ENCODE measurements around the gene TRIM66. TPM values are rescaled to one million over a fixed set of nuclear protein-coding genes. Genes with fewer than 3 reads are reported as not detected.

TRIM66 gene
- total RNA-seq, 1 donor from 2014 or later: 5.9 TPM

GRCh38 chr11:8605971-8606563, 76.4 kb downstream of the TRIM66 start:
- TF ChIP-seq CTCF (IDR thresholded peaks at IDR 0.05): no peak
- Mint-ChIP-seq H3K9me3 (ENCODE audit: low read depth) (no peaks in the 10 kb centered on the region), H3K27me3 (ENCODE audit: low read depth) (no peaks in the 10 kb centered on the region), H3K27ac (ENCODE audit: unreplicated experiment) (peak overlapping the region; percentile 79), H3K36me3 (ENCODE audit: low read depth) (no peaks in the 10 kb centered on the region), H3K4me3 (ENCODE audit: unreplicated experiment) (no peak overlapping the region), H3K4me1 (ENCODE audit: low read depth) (peaks cover 30% of the 10 kb centered on the region)
- DNase-seq (ENCODE audit: low spot score): no peak

- no peak overlapping the region for H3K4me3 Mint-ChIP-seq (ENCODE audit: unreplicated experiment)
- DNase-seq (ENCODE audit: low spot score): no peak
- H3K27me3 Mint-ChIP-seq (ENCODE audit: low read depth): no peaks in the 10 kb centered on the region
- peaks cover 30% of the 10 kb centered on the region for H3K4me1 Mint-ChIP-seq (ENCODE audit: low read depth)
- peak; percentile 77 for TF ChIP-seq CTCF (IDR thresholded peaks at IDR 0.05)
- no peaks in the 10 kb centered on the region for H3K9me3 Mint-ChIP-seq (ENCODE audit: low read depth)
- H3K36me3 Mint-ChIP-seq (ENCODE audit: low read depth): no peaks in the 10 kb centered on the region
- H3K27ac Mint-ChIP-seq (ENCODE audit: unreplicated experiment): peak overlapping the region; percentile 97
Measured at GRCh38 chr11:8604078-8604723, 78.3 kb downstream of the TRIM66 start.

- no peak for DNase-seq (ENCODE audit: low spot score)
- Mint-ChIP-seq H3K9me3 (ENCODE audit: low read depth) (no peaks in the 10 kb centered on the region), H3K36me3 (ENCODE audit: low read depth) (no peaks in the 10 kb centered on the region), H3K27ac (ENCODE audit: unreplicated experiment) (peak overlapping the region; percentile 75), H3K4me1 (ENCODE audit: low read depth) (peaks cover 28% of the 10 kb centered on the region), H3K27me3 (ENCODE audit: low read depth) (no peaks in the 10 kb centered on the region), H3K4me3 (ENCODE audit: unreplicated experiment) (no peak overlapping the region)
- TF ChIP-seq CTCF (IDR thresholded peaks at IDR 0.05): no peak
Measured at GRCh38 chr11:8603696-8604077, 78.8 kb downstream of the TRIM66 start.

GRCh38 chr11:8601376-8602133, 80.9 kb downstream of the TRIM66 start:
- no peak overlapping the region for H3K4me3 Mint-ChIP-seq (ENCODE audit: unreplicated experiment)
- H3K27me3 Mint-ChIP-seq (ENCODE audit: low read depth): peaks cover 9% of the 10 kb centered on the region
- TF ChIP-seq CTCF (IDR thresholded peaks at IDR 0.05): no peak
- DNase-seq (ENCODE audit: low spot score): no peak
- no peaks in the 10 kb centered on the region for H3K36me3 Mint-ChIP-seq (ENCODE audit: low read depth)
- no peaks in the 10 kb centered on the region for H3K9me3 Mint-ChIP-seq (ENCODE audit: low read depth)
- peaks cover 21% of the 10 kb centered on the region for H3K4me1 Mint-ChIP-seq (ENCODE audit: low read depth)
- H3K27ac Mint-ChIP-seq (ENCODE audit: unreplicated experiment): no peak overlapping the region

- Mint-ChIP-seq H3K4me1 (ENCODE audit: low read depth) (peaks cover 6% of the 10 kb centered on the region), H3K9me3 (ENCODE audit: low read depth) (no peaks in the 10 kb centered on the region), H3K36me3 (ENCODE audit: low read depth) (no peaks in the 10 kb centered on the region), H3K27me3 (ENCODE audit: low read depth) (peaks cover 12% of the 10 kb centered on the region), H3K4me3 (ENCODE audit: unreplicated experiment) (no peak overlapping the region), H3K27ac (ENCODE audit: unreplicated experiment) (no peak overlapping the region)
- DNase-seq (ENCODE audit: low spot score): no peak
- TF ChIP-seq CTCF (IDR thresholded peaks at IDR 0.05): no peak
Measured at GRCh38 chr11:8598506-8598905, 84.0 kb downstream of the TRIM66 start.

Measured in chondrocyte (in vitro differentiated cells).